Measurements from ENCODE around the gene ITPKB.

DNA sequence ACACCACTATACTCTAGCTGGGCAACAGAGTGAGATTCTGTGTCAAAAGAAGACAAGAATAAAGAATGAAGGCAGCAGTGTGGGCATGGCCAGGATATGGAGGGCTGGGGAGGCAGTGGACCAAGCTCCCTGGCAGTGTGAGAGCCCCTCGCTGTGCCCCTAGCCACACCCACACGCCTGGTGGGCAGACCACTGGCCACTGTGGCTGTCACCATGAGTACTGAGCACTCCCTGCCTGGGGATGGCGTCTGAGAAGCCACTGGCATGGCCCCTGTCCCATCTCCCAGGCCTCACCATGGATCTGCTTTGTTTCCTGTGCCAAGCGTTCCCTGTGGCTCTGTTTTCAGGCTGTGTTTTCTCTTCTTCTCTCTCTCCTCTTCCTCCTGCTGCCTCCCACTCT, 138.8 kb downstream of the ITPKB start:
- TF ChIP-seq, protein P1, sequence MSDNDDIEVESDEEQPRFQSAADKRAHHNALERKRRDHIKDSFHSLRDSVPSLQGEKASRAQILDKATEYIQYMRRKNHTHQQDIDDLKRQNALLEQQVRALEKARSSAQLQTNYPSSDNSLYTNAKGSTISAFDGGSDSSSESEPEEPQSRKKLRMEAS (IDR thresholded peaks at IDR 0.05; ENCODE audit: low read depth, low read length): no peak
- TF ChIP-seq CTCF (IDR thresholded peaks at IDR 0.05; ENCODE audit: low read depth, low read length) (no peak), POLR2A (IDR thresholded peaks at IDR 0.05; ENCODE audit: extremely low read depth, insufficient read length) (no peak), MYC (IDR thresholded peaks at IDR 0.05; ENCODE audit: low read depth, low read length) (no peak)
